Measurements from ENCODE around the gene PLEKHA8.

Gene PLEKHA8

GRCh38 chr7:30022991-30023390 lies 5.2 kb upstream of the PLEKHA8 start:
- no peak for DNase-seq (ENCODE audit: low read depth in 1 of 2, low spot score in 1 of 2)

- no peak for DNase-seq (ENCODE audit: low read depth in 1 of 2, low spot score in 1 of 2)
Observed at GRCh38 chr7:30023524-30023923, 4.7 kb upstream of the PLEKHA8 start.

GRCh38 chr7:30026229-30027064 lies 1.8 kb upstream of the PLEKHA8 start, which contains the start of gene FKBP14:
Gene FKBP14, minus strand, starts transcription at chr7:30026702. Its CDS starts 194 bp downstream, at chr7:30026508.
- peak; percentile 74 to 76 for DNase-seq (ENCODE audit: low read depth in 1 of 2, low spot score in 1 of 2)

GRCh38 chr7:30027065-30027456 lies 1.2 kb upstream of the PLEKHA8 start:
- no peak for DNase-seq (ENCODE audit: low read depth in 1 of 2, low spot score in 1 of 2)

- no peak for DNase-seq (ENCODE audit: low read depth in 1 of 2, low spot score in 1 of 2)
Observed at GRCh38 chr7:30027740-30028215, 434 bp upstream of the PLEKHA8 start.

GRCh38 chr7:30028749-30029635 lies 780 bp downstream of the PLEKHA8 start:
- DNase-seq (ENCODE audit: low read depth in 1 of 2, low spot score in 1 of 2), result no peak

- no peak for DNase-seq (ENCODE audit: low read depth in 1 of 2, low spot score in 1 of 2)
Observed at GRCh38 chr7:30029696-30030095, 1.5 kb downstream of the PLEKHA8 start.

GRCh38 chr7:30032310-30033125 lies 4.3 kb downstream of the PLEKHA8 start:
- DNase-seq (ENCODE audit: low read depth in 1 of 2, low spot score in 1 of 2), result no peak

- no peak for DNase-seq (ENCODE audit: low read depth in 1 of 2, low spot score in 1 of 2)
Observed at GRCh38 chr7:30034501-30034900, 6.3 kb downstream of the PLEKHA8 start.

- DNase-seq (ENCODE audit: low read depth in 1 of 2, low spot score in 1 of 2), result no peak
Observed at GRCh38 chr7:30036220-30036619, 8.0 kb downstream of the PLEKHA8 start.

- DNase-seq (ENCODE audit: low read depth in 1 of 2, low spot score in 1 of 2), result no peak
Observed at GRCh38 chr7:30038196-30038980, 10.2 kb downstream of the PLEKHA8 start.

- no peak for DNase-seq (ENCODE audit: low read depth in 1 of 2, low spot score in 1 of 2)
Observed at GRCh38 chr7:30040938-30041337, 12.7 kb downstream of the PLEKHA8 start.

GRCh38 chr7:30041526-30042269 lies 13.5 kb downstream of the PLEKHA8 start:
- DNase-seq (ENCODE audit: low read depth in 1 of 2, low spot score in 1 of 2), result no peak

GRCh38 chr7:30046127-30046770 lies 18.0 kb downstream of the PLEKHA8 start:
- no peak for DNase-seq (ENCODE audit: low read depth in 1 of 2, low spot score in 1 of 2)

GRCh38 chr7:30047124-30047523 lies 18.9 kb downstream of the PLEKHA8 start:
- DNase-seq (ENCODE audit: low read depth in 1 of 2, low spot score in 1 of 2), result no peak

- no peak for DNase-seq (ENCODE audit: low read depth in 1 of 2, low spot score in 1 of 2)
Observed at GRCh38 chr7:30048582-30048981, 20.4 kb downstream of the PLEKHA8 start.

- DNase-seq (ENCODE audit: low read depth in 1 of 2, low spot score in 1 of 2), result no peak
Observed at GRCh38 chr7:30049173-30049572, 21.0 kb downstream of the PLEKHA8 start.

GRCh38 chr7:30053068-30053467 lies 24.9 kb downstream of the PLEKHA8 start:
- DNase-seq (ENCODE audit: low read depth in 1 of 2, low spot score in 1 of 2), result no peak

- DNase-seq (ENCODE audit: low read depth in 1 of 2, low spot score in 1 of 2), result no peak
Observed at GRCh38 chr7:30057741-30058140, 29.5 kb downstream of the PLEKHA8 start.
